Muscle of back (tissue), 11 donors: ENCODE measurements around the gene CASP7. TPM values are rescaled to one million over a fixed set of nuclear protein-coding genes. Genes with fewer than 3 reads are reported as not detected.
A peak's percentile ranks its signal among the peaks of the same experiment; 100 is the strongest.
"Not testable (repeated sequence)": the region's sequence is repeated elsewhere in the genome, so short reads cannot be mapped to it uniquely, and the experiment has no call there.

ENCODE experiments used
- DNase-seq, 3 donors: peaks; one replicate each; pipeline versions ENCODE4 v3.0.0 to v3.0.0-alpha.2; 2013
- polyA plus RNA-seq, 10 donors: library from polyadenylated mRNA; unstranded; fragments of 120-200 nt; gene quantifications; one replicate each; pipeline ENCODE4 v1.2.1, GENCODE V29; 2013; ENCODE audit not compliant: insufficient read length in 10 of 10

Gene CASP7
- polyA plus RNA-seq, 10 donors: 12.5 to 23.2 (median 15.9) TPM

- DNase-seq: no peak
These were observed 72.8 kb downstream of the CASP7 start for GRCh38 chr10:113752553-113752952.

DNA sequence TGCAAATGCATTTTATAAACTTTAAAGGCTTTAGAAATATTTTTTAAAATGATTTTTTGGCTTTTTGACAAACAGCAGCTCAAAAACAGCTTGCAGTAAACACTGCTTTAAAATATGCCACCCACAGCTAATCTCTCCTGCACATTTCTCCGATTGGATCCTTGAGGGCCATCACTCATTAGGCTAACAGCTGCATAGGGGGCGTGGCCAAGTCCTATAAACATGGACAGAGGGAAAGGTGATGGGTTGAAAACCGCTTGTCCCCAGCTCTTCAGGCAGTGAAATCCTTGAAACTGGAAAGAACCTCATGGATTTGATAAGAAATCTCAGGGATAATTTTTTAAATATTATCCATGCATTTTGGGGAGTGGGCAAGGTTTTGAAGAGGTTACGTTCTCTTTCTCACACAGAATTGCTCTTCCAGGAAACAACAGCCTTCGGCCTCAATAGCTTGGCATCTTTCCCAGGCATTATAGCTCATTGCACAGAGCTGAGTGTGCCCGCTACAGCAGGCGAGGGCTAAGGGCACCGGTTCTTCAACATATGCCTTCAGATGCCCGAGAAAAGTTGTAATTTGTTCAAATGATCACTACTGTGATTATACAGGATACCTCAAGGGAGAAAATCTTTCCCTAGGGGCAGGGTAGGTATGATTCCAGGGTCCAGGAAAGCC is 73.4 kb downstream of the CASP7 start:
- peak in 2 of 3 donors; percentile 18 to 35 for DNase-seq

DNA sequence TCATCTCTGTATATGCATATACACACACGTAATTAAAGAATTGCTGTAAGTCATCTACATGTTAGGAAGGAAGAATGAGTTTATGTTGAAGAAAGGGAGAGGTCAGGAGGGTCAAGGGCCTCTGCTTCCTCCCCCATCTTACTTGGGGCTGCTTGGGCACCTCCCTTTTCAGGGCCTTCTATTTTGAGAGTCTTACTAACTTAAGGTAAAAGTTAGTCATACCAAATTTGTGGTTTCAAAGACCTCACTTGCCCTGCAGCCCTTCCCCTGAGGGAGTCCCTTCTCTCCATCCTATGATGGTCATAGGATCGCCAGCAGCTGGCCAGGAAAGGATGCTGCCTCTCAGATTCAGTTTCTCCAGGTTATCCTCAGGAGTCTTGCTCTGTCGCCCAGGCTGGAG is 74.4 kb downstream of the CASP7 start:
- no peak for DNase-seq

GRCh38 chr10:113754768-113755167 is 75.1 kb downstream of the CASP7 start:
- no peak for DNase-seq

GRCh38 chr10:113756940-113757543 is 77.3 kb downstream of the CASP7 start:
- DNase-seq: no peak

- DNase-seq: no peak
These were observed 82.4 kb downstream of the CASP7 start for GRCh38 chr10:113762083-113762482.

GRCh38 chr10:113764582-113764981 is 84.9 kb downstream of the CASP7 start:
- no peak for DNase-seq

DNA sequence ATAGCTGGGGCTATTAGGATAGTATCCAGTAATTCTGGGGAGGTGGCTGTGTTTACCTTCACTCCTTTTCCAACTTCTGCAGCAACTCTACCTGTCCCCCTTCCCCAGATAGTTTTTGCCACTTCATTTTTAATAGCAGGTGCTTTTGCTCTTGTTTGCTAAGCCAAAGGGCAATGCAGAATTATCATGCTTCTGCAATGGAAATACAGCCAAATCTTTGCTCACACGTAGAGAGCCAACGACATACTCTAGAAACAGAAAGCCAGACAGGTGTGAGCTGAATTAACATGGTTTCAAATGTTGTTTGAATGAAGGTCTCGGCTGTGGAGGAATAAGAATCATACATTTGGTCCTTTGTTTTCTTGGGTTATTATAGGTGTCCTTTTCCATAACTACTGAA is 86.2 kb downstream of the CASP7 start:
- no peak for DNase-seq

DNA sequence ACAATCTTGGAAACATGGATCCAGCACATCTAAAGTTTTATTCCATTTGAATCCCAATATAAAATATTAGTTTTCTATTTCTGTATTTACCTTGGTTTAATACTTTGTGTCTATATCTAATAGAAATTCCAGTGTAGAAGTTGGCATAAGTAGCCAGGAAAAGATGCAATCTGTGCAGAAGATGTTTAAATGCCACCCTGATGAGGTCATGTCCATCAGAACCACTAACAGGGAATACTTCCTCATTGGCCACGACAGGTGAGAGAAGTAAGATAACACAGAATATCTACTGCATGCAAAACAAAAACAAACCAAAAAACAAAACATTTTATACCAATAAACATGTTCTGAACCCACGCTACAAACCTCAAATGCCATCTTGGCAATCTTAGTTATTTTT is 87.5 kb downstream of the CASP7 start:
- DNase-seq: no peak

- no peak for DNase-seq
These were observed 90.6 kb downstream of the CASP7 start for GRCh38 chr10:113770346-113770745.

DNA sequence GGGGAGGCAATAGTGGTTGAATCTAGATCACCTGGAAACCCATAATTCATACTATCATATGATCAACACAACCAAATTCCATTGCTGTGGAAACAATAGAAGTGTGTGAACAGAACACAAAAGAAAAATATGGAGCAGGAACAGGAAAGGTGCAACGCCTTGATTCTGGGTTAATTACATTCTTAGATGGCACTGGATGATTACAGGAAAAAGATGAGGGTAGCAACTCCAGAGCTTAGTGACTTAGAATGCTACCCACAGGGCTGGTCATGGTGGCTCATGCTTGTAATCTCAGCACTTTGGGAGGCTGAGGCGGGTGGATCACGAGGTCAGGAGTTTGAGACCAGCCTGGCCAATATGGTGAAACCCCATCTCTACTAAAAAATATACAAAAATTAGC is 91.4 kb downstream of the CASP7 start:
- DNase-seq: not testable (repeated sequence)

- DNase-seq: no peak
These were observed 96.1 kb downstream of the CASP7 start for GRCh38 chr10:113775686-113776294.

DNA sequence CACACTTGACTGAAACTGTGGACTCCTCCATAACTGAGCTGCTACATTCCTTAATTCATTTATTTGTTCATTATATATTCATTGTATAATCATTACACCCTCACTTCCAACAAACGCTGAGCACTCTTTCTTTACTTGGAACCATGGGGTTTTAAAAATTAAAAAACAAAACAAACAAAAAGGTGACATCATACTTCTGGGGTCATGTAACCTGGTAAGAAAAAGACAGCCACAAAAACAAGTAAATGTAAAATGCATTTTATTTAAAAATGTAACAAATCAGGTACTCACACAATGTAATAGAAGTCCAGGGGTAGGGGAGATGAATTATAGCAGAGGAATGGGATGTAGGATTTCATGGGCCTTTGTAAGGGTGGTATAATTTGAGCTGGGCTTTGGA is 96.8 kb downstream of the CASP7 start:
- no peak for DNase-seq

Other genes with a start within 250 kb of the CASP7 start
- under 1 TPM in 9 of 10 donors, not detected in 1; 0.07 to 0.17 (median 0.13) TPM for gene HABP2, start 126.9 kb upstream of the CASP7 start, polyA plus RNA-seq
- gene NRAP, start 15.9 kb upstream of the CASP7 start, polyA plus RNA-seq: 10 to 100 TPM in 7 of 10 donors, 1 to 10 TPM in 3; 8.8 to 45.2 (median 15.9) TPM
- gene PLEKHS1, start 71.8 kb downstream of the CASP7 start, polyA plus RNA-seq: under 1 TPM in 5 of 10 donors, not detected in 5; 0.07 to 0.18 (median 0.12) TPM
- gene DCLRE1A, start 174.2 kb downstream of the CASP7 start, polyA plus RNA-seq: 1 to 10 TPM; 4.8 to 6.5 (median 5.8) TPM
- 10 to 100 TPM in 9 of 10 donors, 1 to 10 TPM in 1; 9.3 to 18.7 (median 13.6) TPM for gene NHLRC2, start 174.7 kb downstream of the CASP7 start, polyA plus RNA-seq